Prostate gland (tissue), 2 donors: Measurements from ENCODE around the gene SERPINB10. TPM values are rescaled to one million over a fixed set of nuclear protein-coding genes. Genes with fewer than 3 reads are reported as not detected.

Source experiments
- DNase-seq: peaks from one replicate; pipeline ENCODE4 v3.0.0-alpha.2; 2019; ENCODE audit warnings: low spot score
- H3K27ac ChIP-seq, 2 donors: fragments of 200-600 bp; sonication (generic); 2 replicates each; pipeline ENCODE4 v1.5.1; 2017 to 2019
- H3K27me3 ChIP-seq: fragments of 200-600 bp; sonication (generic); replicated peaks from 2 replicates; pipeline ENCODE4 v1.5.1; 2019; ENCODE audit not compliant: insufficient read depth
- H3K36me3 ChIP-seq, 2 donors: fragments of 200-600 bp; sonication (generic); 1 replicate in 1 of 2; 2 replicates in 1 of 2; pipeline versions ENCODE4 v1.5.1 to v1.8.1; 2017 to 2019
- H3K4me1 ChIP-seq: fragments of 200-600 bp; sonication (generic); replicated peaks from 2 replicates; pipeline ENCODE4 v1.5.1; 2019
- H3K4me3 ChIP-seq, 2 donors: fragments of 200-600 bp; sonication (generic); 2 replicates each; pipeline ENCODE4 v1.5.1; 2017 to 2019
- H3K9me3 ChIP-seq: fragments of 200-600 bp; sonication (generic); 2 replicates; pipeline ENCODE4 v1.5.1; 2017
- POLR2A ChIP-seq: fragments of 450-650 bp; IDR thresholded peaks from one replicate; pipeline ENCODE4 v1.6.1; 2016; ENCODE audit warnings: antibody characterized with exemption, mild to moderate bottlenecking
- POLR2AphosphoS5 ChIP-seq: sonication (generic); formaldehyde crosslinking; IDR thresholded peaks from one replicate; pipeline ENCODE4 v1.6.1; 2017; ENCODE audit warnings: antibody characterized with exemption
- WGBS: methylation state at CpG from one replicate; pipeline ENCODE4 v1.1.5; 2018; 5-methylcytosine and 5-hydroxymethylcytosine counted together
- intact Hi-C: fragments of 100-400 bp; cut with DNase I; formaldehyde crosslinking; loops from one replicate; pipeline ENCODE4 v1.14.2; 2022
- total RNA-seq, 2 donors: library from RNA; depleted of rRNA; stranded (reverse); fragments of >200 nt; gene quantifications; one replicate each; pipeline ENCODE4 v1.1.0, GENCODE V29; 2016
- TF ChIP-seq, protein P1 (sequence below), 4 experiments: fragments of 200-600 bp in 2 of 4; fragments of 450-650 bp in 2 of 4; sonication (generic) in 2 of 4; IDR thresholded peaks; 1 replicate in 3 of 4; 2 replicates in 1 of 4; pipeline ENCODE4 v1.5.1; 2016 to 2019; ENCODE audit warnings: antibody characterized with exemption in 4 of 4, mild to moderate bottlenecking in 2 of 4, moderate library complexity in 2 of 4

The SERPINB10 gene
- total RNA-seq, 2 donors from 2014 or later, result 0.55 TPM; not detected in 1

DNA sequence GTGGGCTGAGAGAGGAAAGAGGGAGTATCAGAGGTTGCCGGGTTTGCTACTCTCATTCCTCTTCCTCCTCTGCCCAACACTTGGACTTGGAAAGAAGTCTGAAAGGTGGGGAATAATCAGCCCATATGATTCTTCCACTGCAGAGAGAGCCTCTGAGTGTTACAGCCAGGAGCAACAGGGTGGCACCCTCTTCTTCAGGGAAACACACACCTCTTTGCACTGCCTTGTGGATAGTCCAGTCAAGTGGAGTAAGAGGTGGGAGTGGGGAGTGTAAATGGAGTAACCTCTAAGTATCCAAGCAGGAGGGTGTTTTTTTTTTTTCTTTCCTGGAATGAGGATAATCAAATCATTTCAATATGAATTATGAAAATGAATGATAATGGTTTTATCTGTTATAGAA is 53.1 kb downstream of the SERPINB10 start:
- no peaks in the 10 kb centered on the region for H3K9me3 ChIP-seq
- no peak overlapping the region for H3K4me3 ChIP-seq
- no peaks in the 10 kb centered on the region for H3K36me3 ChIP-seq
- 59% methylated on average over 1 of the region's 1 CpG for WGBS
- intact Hi-C loops, result loop anchor here (5.0 kb wide), 1 partner anchor 36 kb away; no protein-coding TSS in a partner anchor
- H3K4me1 ChIP-seq, result no peaks in the 10 kb centered on the region
- TF ChIP-seq POLR2A (no peak), POLR2AphosphoS5 (no peak)
- TF ChIP-seq, protein P1, sequence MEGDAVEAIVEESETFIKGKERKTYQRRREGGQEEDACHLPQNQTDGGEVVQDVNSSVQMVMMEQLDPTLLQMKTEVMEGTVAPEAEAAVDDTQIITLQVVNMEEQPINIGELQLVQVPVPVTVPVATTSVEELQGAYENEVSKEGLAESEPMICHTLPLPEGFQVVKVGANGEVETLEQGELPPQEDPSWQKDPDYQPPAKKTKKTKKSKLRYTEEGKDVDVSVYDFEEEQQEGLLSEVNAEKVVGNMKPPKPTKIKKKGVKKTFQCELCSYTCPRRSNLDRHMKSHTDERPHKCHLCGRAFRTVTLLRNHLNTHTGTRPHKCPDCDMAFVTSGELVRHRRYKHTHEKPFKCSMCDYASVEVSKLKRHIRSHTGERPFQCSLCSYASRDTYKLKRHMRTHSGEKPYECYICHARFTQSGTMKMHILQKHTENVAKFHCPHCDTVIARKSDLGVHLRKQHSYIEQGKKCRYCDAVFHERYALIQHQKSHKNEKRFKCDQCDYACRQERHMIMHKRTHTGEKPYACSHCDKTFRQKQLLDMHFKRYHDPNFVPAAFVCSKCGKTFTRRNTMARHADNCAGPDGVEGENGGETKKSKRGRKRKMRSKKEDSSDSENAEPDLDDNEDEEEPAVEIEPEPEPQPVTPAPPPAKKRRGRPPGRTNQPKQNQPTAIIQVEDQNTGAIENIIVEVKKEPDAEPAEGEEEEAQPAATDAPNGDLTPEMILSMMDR (IDR thresholded peaks at IDR 0.05), result no peak
- no peak for DNase-seq
- no peaks in the 10 kb centered on the region for H3K27me3 ChIP-seq
- H3K27ac ChIP-seq, result no peak overlapping the region

DNA sequence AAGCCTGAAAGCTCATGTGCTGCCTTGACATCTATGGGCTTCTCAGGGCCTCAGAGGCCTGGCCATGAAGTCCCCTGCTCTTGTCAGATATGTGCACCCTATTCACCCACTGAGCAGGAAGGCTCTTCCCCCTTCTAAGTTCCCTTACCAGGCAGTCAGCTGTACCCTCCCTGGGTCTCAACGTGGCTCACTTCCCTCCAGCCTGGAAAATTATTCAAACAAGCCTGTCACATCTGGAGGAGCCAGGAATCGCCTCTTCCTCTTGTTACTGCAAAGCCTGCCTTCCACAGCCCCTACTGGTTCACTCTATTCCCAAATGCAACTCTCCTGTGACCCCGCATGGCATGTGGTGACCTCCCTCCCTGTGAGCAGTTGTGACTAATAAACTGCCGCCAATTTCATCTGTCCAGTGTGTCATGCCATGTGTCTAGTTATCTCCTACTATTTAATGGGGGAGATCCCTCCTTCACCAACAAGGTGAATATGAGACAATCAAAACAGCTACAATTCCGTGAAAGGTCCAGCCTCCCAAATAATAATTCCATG is 53.8 kb downstream of the SERPINB10 start:
- Histone ChIP-seq H3K36me3 (no peaks in the 10 kb centered on the region), H3K4me1 (no peaks in the 10 kb centered on the region), H3K27ac (no peak overlapping the region), H3K27me3 (no peaks in the 10 kb centered on the region), H3K4me3 (no peak overlapping the region), H3K9me3 (no peaks in the 10 kb centered on the region)
- DNase-seq, result no peak
- TF ChIP-seq, protein P1 (IDR thresholded peaks at IDR 0.05), result no peak
- TF ChIP-seq POLR2A, result no peak
- no peak for TF ChIP-seq POLR2AphosphoS5
- WGBS, result 70% methylated on average over 5 of the region's 5 CpGs
- intact Hi-C loops, result loop anchor here (5.0 kb wide), 1 partner anchor 36 kb away; no protein-coding TSS in a partner anchor

DNA sequence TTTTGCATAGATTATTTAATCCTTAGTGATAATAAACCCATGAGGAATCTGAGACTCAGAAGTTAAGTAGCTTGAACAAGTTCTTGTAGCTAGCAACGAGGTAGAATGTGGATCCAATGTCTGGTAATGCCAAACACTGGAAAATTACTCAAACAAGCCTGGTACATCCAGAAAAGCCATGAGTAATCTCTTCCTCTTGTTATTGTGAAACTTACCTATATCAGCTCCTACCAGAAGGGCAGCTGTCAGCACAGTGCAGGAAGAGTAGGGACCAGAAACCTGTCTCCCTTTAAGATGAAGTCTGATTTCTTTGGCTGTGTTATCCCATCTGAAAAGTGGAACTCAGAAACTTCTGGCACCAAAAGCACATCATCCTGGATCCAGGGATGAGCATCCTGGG is 54.4 kb downstream of the SERPINB10 start:
- Histone ChIP-seq H3K36me3 (no peaks in the 10 kb centered on the region), H3K27ac (no peak overlapping the region), H3K4me3 (no peak overlapping the region), H3K9me3 (no peaks in the 10 kb centered on the region), H3K27me3 (no peaks in the 10 kb centered on the region), H3K4me1 (no peaks in the 10 kb centered on the region)
- intact Hi-C loops, result loop anchor here (5.0 kb wide), 1 partner anchor 35 kb away; no protein-coding TSS in a partner anchor
- TF ChIP-seq, protein P1 (IDR thresholded peaks at IDR 0.05), result no peak
- no peak for TF ChIP-seq POLR2AphosphoS5
- no peak for TF ChIP-seq POLR2A
- no peak for DNase-seq
- WGBS, result 44% methylated on average over 1 of the region's 1 CpG

DNA sequence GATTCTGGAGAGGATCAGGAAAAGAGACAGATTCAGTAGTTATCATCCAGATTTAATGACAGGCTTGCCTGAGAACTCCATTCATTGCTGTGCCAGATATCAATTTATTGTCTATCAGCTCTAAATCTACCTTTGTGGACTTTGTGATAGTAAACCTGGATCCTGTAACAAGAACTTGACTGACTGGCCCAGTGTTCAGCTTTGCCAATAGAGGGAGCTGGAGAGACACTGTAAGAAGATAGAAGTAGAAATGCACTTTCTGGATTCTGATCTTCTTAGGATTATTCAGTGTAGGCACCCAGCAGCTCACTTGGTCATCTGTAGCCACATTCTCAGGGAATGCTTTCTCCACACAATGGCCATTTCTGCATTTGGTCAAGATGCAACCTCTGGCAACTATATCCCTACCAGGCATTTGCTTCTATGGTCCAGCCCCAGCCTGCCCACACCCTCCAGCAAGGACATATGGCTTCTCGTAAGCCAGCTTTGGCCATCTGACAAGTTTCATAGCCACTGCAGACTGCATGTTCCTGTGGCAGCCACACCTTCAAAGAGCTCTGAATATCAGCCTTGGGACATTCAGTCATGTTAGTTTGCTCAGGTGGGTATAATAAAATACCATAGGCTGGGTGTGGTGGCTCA is 56.0 kb downstream of the SERPINB10 start:
- Histone ChIP-seq H3K9me3 (no peaks in the 10 kb centered on the region), H3K4me3 (no peak overlapping the region), H3K27me3 (no peaks in the 10 kb centered on the region), H3K27ac (no peak overlapping the region), H3K36me3 (no peaks in the 10 kb centered on the region), H3K4me1 (no peaks in the 10 kb centered on the region)
- intact Hi-C loops, result loop anchor here (5.0 kb wide), 1 partner anchor 34 kb away; no protein-coding TSS in a partner anchor
- peak; percentile 52 for DNase-seq
- TF ChIP-seq POLR2A, result no peak
- peak; percentile 37 for TF ChIP-seq POLR2AphosphoS5
- TF ChIP-seq, protein P1 (IDR thresholded peaks at IDR 0.05), result peak; percentile 16 to 72 (median 66)
- WGBS, result 7% methylated on average over 1 of the region's 1 CpG

DNA sequence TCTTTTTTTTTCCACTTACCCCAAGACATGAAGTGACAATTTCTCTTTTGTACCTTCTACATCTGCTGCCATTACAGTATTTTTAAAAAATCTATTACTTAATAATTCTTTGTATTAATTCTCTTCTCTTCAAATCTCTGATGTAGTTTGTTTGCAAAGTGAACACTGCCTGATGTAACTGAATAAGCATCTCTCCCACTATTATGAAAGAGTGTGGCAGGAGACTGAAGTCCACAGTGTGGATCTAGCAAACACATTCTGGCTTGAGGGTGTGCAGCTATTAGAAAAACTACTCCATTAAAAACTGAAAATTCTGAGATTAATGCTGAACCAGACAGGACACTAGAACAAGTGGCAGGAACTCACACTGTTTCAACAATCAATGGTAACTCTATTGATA is 57.1 kb downstream of the SERPINB10 start:
- no peaks in the 10 kb centered on the region for H3K27me3 ChIP-seq
- TF ChIP-seq POLR2A (no peak), POLR2AphosphoS5 (no peak)
- TF ChIP-seq, protein P1 (IDR thresholded peaks at IDR 0.05), result no peak
- H3K4me3 ChIP-seq, result no peak overlapping the region
- no peaks in the 10 kb centered on the region for H3K9me3 ChIP-seq
- intact Hi-C loops, result loop anchor here (5.0 kb wide), 1 partner anchor 32 kb away; no protein-coding TSS in a partner anchor
- no peaks in the 10 kb centered on the region for H3K36me3 ChIP-seq
- no peak overlapping the region for H3K27ac ChIP-seq
- H3K4me1 ChIP-seq, result no peaks in the 10 kb centered on the region
- DNase-seq, result no peak
